Endothelial cell (in vitro differentiated cells): Measurements from ENCODE around the gene LRRC52. TPM values are rescaled to one million over a fixed set of nuclear protein-coding genes. Genes with fewer than 3 reads are reported as not detected.

Experiments used
- DNase-seq: peaks from one replicate; pipeline ENCODE4 v3.0.0; 2021; ENCODE audit warnings: low spot score
- H3K27ac Mint-ChIP-seq: one replicate; pipeline ENCODE4 v1.8.0; 2021; ENCODE audit warnings: mixed read lengths, inconsistent platforms; ENCODE audit not compliant: unreplicated experiment
- H3K27me3 Mint-ChIP-seq: one replicate; pipeline ENCODE4 v1.8.0; 2021; ENCODE audit warnings: mild to moderate bottlenecking, moderate library complexity, mixed read lengths, inconsistent platforms; ENCODE audit not compliant: unreplicated experiment
- H3K36me3 Mint-ChIP-seq: one replicate; pipeline ENCODE4 v1.8.0; 2021; ENCODE audit warnings: mild to moderate bottlenecking, low read depth, mixed read lengths, inconsistent platforms; ENCODE audit not compliant: unreplicated experiment
- H3K4me1 Mint-ChIP-seq: one replicate; pipeline ENCODE4 v1.8.0; 2021; ENCODE audit warnings: mild to moderate bottlenecking, mixed read lengths, inconsistent platforms; ENCODE audit not compliant: unreplicated experiment
- H3K4me3 Mint-ChIP-seq: one replicate; pipeline ENCODE4 v1.8.0; 2021; ENCODE audit warnings: mild to moderate bottlenecking, mixed read lengths, inconsistent platforms; ENCODE audit not compliant: unreplicated experiment
- H3K9me3 Mint-ChIP-seq: one replicate; pipeline ENCODE4 v1.8.0; 2021; ENCODE audit warnings: mixed read lengths, inconsistent platforms; ENCODE audit not compliant: unreplicated experiment
- CTCF ChIP-seq: fragments of 200-600 bp; sonication (generic); IDR thresholded peaks from one replicate; pipeline ENCODE4 v1.5.0; 2021; ENCODE audit warnings: antibody characterized with exemption; ENCODE audit not compliant: unreplicated experiment
- total RNA-seq: library from RNA; stranded (reverse); fragmentation: NEBNext Ultra II Directional; extraction: Animal tissue kit (Norgen Biotek cat#: 25700); gene quantifications from one replicate; pipeline ENCODE4 v1.2.1, GENCODE V29; 2021; ENCODE audit not compliant: unreplicated experiment

Gene LRRC52
- total RNA-seq, 1 donor from 2014 or later, result not detected

- H3K27me3 Mint-ChIP-seq, result no peaks in the 10 kb centered on the region
- no peak for DNase-seq
- TF ChIP-seq CTCF, result no peak
- no peaks in the 10 kb centered on the region for H3K9me3 Mint-ChIP-seq
- H3K36me3 Mint-ChIP-seq, result no peaks in the 10 kb centered on the region
- H3K4me3 Mint-ChIP-seq, result no peak overlapping the region
- H3K4me1 Mint-ChIP-seq, result no peaks in the 10 kb centered on the region
- H3K27ac Mint-ChIP-seq, result no peak overlapping the region
These were observed 1.2 kb downstream of the LRRC52 start for GRCh38 chr1:165544996-165545395.

GRCh38 chr1:165545974-165546373 lies 2.2 kb downstream of the LRRC52 start:
- no peak overlapping the region for H3K4me3 Mint-ChIP-seq
- no peak overlapping the region for H3K27ac Mint-ChIP-seq
- no peaks in the 10 kb centered on the region for H3K9me3 Mint-ChIP-seq
- no peak for DNase-seq
- no peak for TF ChIP-seq CTCF
- no peaks in the 10 kb centered on the region for H3K4me1 Mint-ChIP-seq
- no peaks in the 10 kb centered on the region for H3K27me3 Mint-ChIP-seq
- H3K36me3 Mint-ChIP-seq, result no peaks in the 10 kb centered on the region

GRCh38 chr1:165549973-165550372 lies 6.2 kb downstream of the LRRC52 start:
- Mint-ChIP-seq H3K36me3 (peaks cover under 1% of the 10 kb centered on the region), H3K4me1 (no peaks in the 10 kb centered on the region), H3K4me3 (no peak overlapping the region), H3K27ac (no peak overlapping the region), H3K9me3 (no peaks in the 10 kb centered on the region), H3K27me3 (peaks cover 4% of the 10 kb centered on the region)
- no peak for DNase-seq
- TF ChIP-seq CTCF, result no peak

GRCh38 chr1:165551469-165551868 lies 7.7 kb downstream of the LRRC52 start:
- H3K36me3 Mint-ChIP-seq, result peaks cover 3% of the 10 kb centered on the region
- no peak for DNase-seq
- no peak overlapping the region for H3K4me3 Mint-ChIP-seq
- peaks cover 8% of the 10 kb centered on the region for H3K27me3 Mint-ChIP-seq
- H3K9me3 Mint-ChIP-seq, result no peaks in the 10 kb centered on the region
- no peak for TF ChIP-seq CTCF
- H3K27ac Mint-ChIP-seq, result no peak overlapping the region
- H3K4me1 Mint-ChIP-seq, result no peaks in the 10 kb centered on the region

GRCh38 chr1:165560883-165561656 lies 17.3 kb downstream of the LRRC52 start:
- H3K4me1 Mint-ChIP-seq, result peaks cover 14% of the 10 kb centered on the region
- H3K9me3 Mint-ChIP-seq, result no peaks in the 10 kb centered on the region
- H3K36me3 Mint-ChIP-seq, result no peaks in the 10 kb centered on the region
- H3K27ac Mint-ChIP-seq, result no peak overlapping the region
- H3K27me3 Mint-ChIP-seq, result peaks cover 4% of the 10 kb centered on the region
- no peak overlapping the region for H3K4me3 Mint-ChIP-seq
- TF ChIP-seq CTCF, result no peak
- DNase-seq, result no peak
